Spleen (tissue), 11 donors: ENCODE measurements around the gene ATP2B1. TPM values are rescaled to one million over a fixed set of nuclear protein-coding genes. Genes with fewer than 3 reads are reported as not detected.

Experiments used
- DNase-seq: peaks from one replicate; pipeline ENCODE4 v3.0.0-alpha.2; 2020
- H3K27ac ChIP-seq, 8 donors: fragments of 200-600 bp; sonication (generic) in 7 of 8; 1 replicate in 4 of 8; 2 replicates in 4 of 8; pipeline versions ENCODE4 v1.5.0 to v1.8.0; 2016 to 2021; ENCODE audit warnings: inconsistent platforms in 4 of 8, mild to moderate bottlenecking in 4 of 8, moderate library complexity in 1 of 8
- H3K27me3 ChIP-seq, 7 donors: fragments of 200-600 bp; sonication (generic) in 6 of 7; replicated peaks in 1 of 7; 1 replicate in 4 of 7; 2 replicates in 3 of 7; pipeline versions ENCODE4 v1.5.0 to v1.8.0; 2016 to 2021; ENCODE audit warnings: inconsistent platforms in 3 of 7, mild to moderate bottlenecking in 1 of 7
- H3K36me3 ChIP-seq, 6 donors: fragments of 200-600 bp; sonication (generic) in 5 of 6; 1 replicate in 4 of 6; 2 replicates in 2 of 6; pipeline versions ENCODE4 v1.5.0 to v1.8.0; 2016 to 2021; ENCODE audit warnings: inconsistent platforms in 2 of 6
- H3K4me1 ChIP-seq, 6 donors: fragments of 200-600 bp; sonication (generic) in 5 of 6; 1 replicate in 3 of 6; 2 replicates in 3 of 6; pipeline versions ENCODE4 v1.5.0 to v1.8.0; 2016 to 2021; ENCODE audit warnings: inconsistent platforms in 3 of 6
- H3K4me3 ChIP-seq, 8 donors: fragments of 200-600 bp; sonication (generic) in 7 of 8; 1 replicate in 4 of 8; 2 replicates in 4 of 8; pipeline versions ENCODE4 v1.5.0 to v1.8.0; 2016 to 2021; ENCODE audit warnings: inconsistent platforms in 4 of 8, mild to moderate bottlenecking in 4 of 8, moderate library complexity in 2 of 8
- H3K9me3 ChIP-seq, 8 donors: fragments of 200-600 bp; sonication (generic) in 7 of 8; 1 replicate in 4 of 8; 2 replicates in 4 of 8; pipeline versions ENCODE4 v1.5.0 to v1.8.0; 2016 to 2021; ENCODE audit warnings: inconsistent platforms in 4 of 8
- POLR2A ChIP-seq, 3 donors: fragments of 450-650 bp; IDR thresholded peaks; one replicate each; pipeline ENCODE4 v1.5.1; 2017; ENCODE audit warnings: antibody characterized with exemption in 3 of 3, mild to moderate bottlenecking in 1 of 3
- POLR2AphosphoS5 ChIP-seq, 3 donors: sonication (generic); formaldehyde crosslinking; IDR thresholded peaks; one replicate each; pipeline ENCODE4 v1.5.1; 2017; ENCODE audit warnings: antibody characterized with exemption in 3 of 3
- WGBS, 5 donors: extraction: QIAGEN DNeasy Blood & Tissue Kit in 3 of 5; methylation state at CpG; one replicate each; pipeline versions ENCODE4 v1.1.5 to v1.1.7; 2013 to 2018; 5-methylcytosine and 5-hydroxymethylcytosine counted together
- intact Hi-C: fragments of 100-400 bp; cut with DNase I; formaldehyde crosslinking; loops from one replicate; pipeline ENCODE4 v1.15.0; 2023; ENCODE audit warnings: low total_unique reads
- polyA plus RNA-seq, 3 donors: library from polyadenylated mRNA; stranded (reverse); fragments of 200-250 nt; gene quantifications; one replicate each; pipeline ENCODE4 v1.2.1, GENCODE V29; 2013
- small RNA-seq, 4 donors: library from RNA; depleted of rRNA; stranded (forward); fragments of <200 nt; gene quantifications; one replicate each; pipeline ENCODE3, GENCODE V24; 2016
- total RNA-seq, 7 donors: library from RNA; depleted of rRNA in 3 of 7; stranded (reverse); fragments of >200 nt in 3 of 7; fragmentation: NEBNext Ultra II Directional in 4 of 7; extraction: Animal tissue kit (Norgen Biotek cat#: 25700) in 4 of 7; gene quantifications; one replicate each; pipeline versions ENCODE4 v1.1.0 to v1.2.1, GENCODE V29; 2016 to 2021
- TF ChIP-seq, protein P1 (sequence below), 11 experiments: fragments of 200-600 bp in 7 of 11; fragments of 450-650 bp in 4 of 11; sonication (generic) in 4 of 11; IDR thresholded peaks in 8 of 11; conservative IDR thresholded peaks in 3 of 11; 1 replicate in 7 of 11; 2 replicates in 4 of 11; pipeline versions ENCODE4 v1.4.0 to v1.8.0; 2016 to 2021; ENCODE audit warnings: antibody characterized with exemption in 11 of 11, inconsistent platforms in 4 of 11, mild to moderate bottlenecking in 1 of 11
- donor health status: healthy with polysubstance abuse.
- donor health status: DM: no; HTN: no; CAD: no; lungs with moderate emphysema.
- donor health status: DM: no; HTN: no; CAD: no.
- donor health status: Bipolar disorder and iron deficiency.
- donor health status: healthy.
- donor health status: DM: no; HTN: no; CAD: no.
- donor health status: DM: yes; HTN: yes; CAD: no.

The ATP2B1 gene
- total and polyA plus RNA-seq, 10 donors: 13.2 to 130 (median 75.6) TPM

GRCh38 chr12:89540586-89540985 is 168.1 kb downstream of the ATP2B1 start:
- 62 to 94% (median 73%) methylated on average over 3 of the region's 3 CpGs for WGBS, 5 donors
- intact Hi-C loops: loop anchor here (5.0 to 10.0 kb wide), 3 partner anchors 562 to 1414 kb away; partner anchors contain the start of gene CCER1
- H3K36me3 ChIP-seq: no peaks in the 10 kb centered on the region
- H3K27ac ChIP-seq: no peak overlapping the region
- no peaks in the 10 kb centered on the region for H3K9me3 ChIP-seq
- TF ChIP-seq POLR2A (IDR thresholded peaks at IDR 0.05): no peak
- TF ChIP-seq, protein P1, sequence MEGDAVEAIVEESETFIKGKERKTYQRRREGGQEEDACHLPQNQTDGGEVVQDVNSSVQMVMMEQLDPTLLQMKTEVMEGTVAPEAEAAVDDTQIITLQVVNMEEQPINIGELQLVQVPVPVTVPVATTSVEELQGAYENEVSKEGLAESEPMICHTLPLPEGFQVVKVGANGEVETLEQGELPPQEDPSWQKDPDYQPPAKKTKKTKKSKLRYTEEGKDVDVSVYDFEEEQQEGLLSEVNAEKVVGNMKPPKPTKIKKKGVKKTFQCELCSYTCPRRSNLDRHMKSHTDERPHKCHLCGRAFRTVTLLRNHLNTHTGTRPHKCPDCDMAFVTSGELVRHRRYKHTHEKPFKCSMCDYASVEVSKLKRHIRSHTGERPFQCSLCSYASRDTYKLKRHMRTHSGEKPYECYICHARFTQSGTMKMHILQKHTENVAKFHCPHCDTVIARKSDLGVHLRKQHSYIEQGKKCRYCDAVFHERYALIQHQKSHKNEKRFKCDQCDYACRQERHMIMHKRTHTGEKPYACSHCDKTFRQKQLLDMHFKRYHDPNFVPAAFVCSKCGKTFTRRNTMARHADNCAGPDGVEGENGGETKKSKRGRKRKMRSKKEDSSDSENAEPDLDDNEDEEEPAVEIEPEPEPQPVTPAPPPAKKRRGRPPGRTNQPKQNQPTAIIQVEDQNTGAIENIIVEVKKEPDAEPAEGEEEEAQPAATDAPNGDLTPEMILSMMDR (IDR thresholded peaks at IDR 0.05 in 8 of 11, conservative IDR thresholded peaks at IDR 0.05 in 3 of 11): no peak
- TF ChIP-seq POLR2AphosphoS5 (IDR thresholded peaks at IDR 0.05): no peak
- no peaks in the 10 kb centered on the region for H3K27me3 ChIP-seq
- no peak for DNase-seq
- H3K4me1 ChIP-seq: peaks cover 0 to 30% (median 13%) of the 10 kb centered on the region in 6 donors
- H3K4me3 ChIP-seq: no peak overlapping the region

DNA sequence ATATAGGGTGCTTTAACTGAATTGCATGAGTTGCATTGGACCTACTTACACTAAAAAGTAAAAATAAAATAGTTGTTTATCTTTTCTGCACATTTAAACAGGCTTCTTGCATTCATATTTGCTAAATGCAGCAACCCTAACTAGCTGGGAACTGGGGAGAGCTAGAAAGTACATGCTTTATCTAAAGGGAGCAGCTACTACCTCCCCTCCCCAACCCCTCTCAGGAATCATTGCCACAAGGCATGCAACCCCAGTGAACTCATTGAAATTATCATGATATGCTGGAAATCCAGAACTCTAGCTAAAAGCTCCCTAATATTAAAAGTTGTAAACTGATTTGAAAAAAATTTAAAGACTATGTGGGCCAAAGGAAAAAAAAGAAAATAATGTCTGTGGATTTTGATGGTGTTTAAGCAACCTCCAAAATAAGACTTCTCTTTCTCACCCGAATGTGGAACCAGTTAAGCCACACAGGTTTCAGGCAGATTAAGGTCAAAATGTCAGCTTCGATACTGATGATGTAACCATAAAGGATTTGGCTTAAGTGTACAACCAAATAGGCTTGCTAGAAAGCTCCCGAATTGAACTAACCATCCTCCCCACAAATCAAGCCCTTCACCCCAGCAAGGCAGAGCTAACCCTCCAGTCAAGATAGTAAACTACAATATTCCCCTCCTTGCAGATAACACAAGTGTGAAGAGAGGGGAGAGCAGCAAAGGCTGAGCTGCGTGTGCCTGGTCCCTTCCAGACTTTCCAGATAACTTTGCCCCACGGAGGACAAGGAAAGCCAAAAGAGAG is 169.0 kb downstream of the ATP2B1 start:
- Histone ChIP-seq H3K9me3 (no peaks in the 10 kb centered on the region), H3K27ac (no peak overlapping the region), H3K36me3 (no peaks in the 10 kb centered on the region), H3K4me1 (peaks cover 0 to 20% (median 10%) of the 10 kb centered on the region in 6 donors), H3K4me3 (no peak overlapping the region), H3K27me3 (no peaks in the 10 kb centered on the region)
- TF ChIP-seq POLR2A (IDR thresholded peaks at IDR 0.05) (no peak), POLR2AphosphoS5 (IDR thresholded peaks at IDR 0.05) (no peak)
- TF ChIP-seq, protein P1 (IDR thresholded peaks at IDR 0.05 in 8 of 11, conservative IDR thresholded peaks at IDR 0.05 in 3 of 11): no peak
- DNase-seq: no peak
- 56 to 87% (median 73%) methylated on average over 5 of the region's 5 CpGs for WGBS, 5 donors
- intact Hi-C loops: loop anchor here (5.0 to 10.0 kb wide), 3 partner anchors 563 to 1415 kb away; partner anchors contain the start of gene CCER1

- Histone ChIP-seq H3K27me3 (no peaks in the 10 kb centered on the region), H3K9me3 (no peaks in the 10 kb centered on the region), H3K36me3 (no peaks in the 10 kb centered on the region), H3K4me1 (peaks cover 0 to 13% (median 9%) of the 10 kb centered on the region in 6 donors), H3K27ac (no peak overlapping the region), H3K4me3 (no peak overlapping the region)
- intact Hi-C loops: no loop called here
- no peak for DNase-seq
- no peak for TF ChIP-seq POLR2A (IDR thresholded peaks at IDR 0.05)
- TF ChIP-seq, protein P1 (IDR thresholded peaks at IDR 0.05 in 8 of 11, conservative IDR thresholded peaks at IDR 0.05 in 3 of 11): no peak
- TF ChIP-seq POLR2AphosphoS5 (IDR thresholded peaks at IDR 0.05): no peak
- WGBS, 5 donors: 91 to 97% (median 93%) methylated on average over 4 of the region's 4 CpGs
Measured at GRCh38 chr12:89538897-89539296, 169.7 kb downstream of the ATP2B1 start.

Small RNA genes within 50 kb of the gene (small RNA-seq; reads per million reads assigned to genes)
- 0 reads per million in 4 donors for gene AC025034.2
- 0.14 to 0.29 (median 0.25) reads per million in 4 donors for gene RNA5SP365
- gene RNU6-148P: 0 reads per million in 4 donors

Other genes starting within 250 kb of the ATP2B1 start
- gene GALNT4, start 184.0 kb downstream of the ATP2B1 start, total RNA-seq: 10 to 100 TPM; 11.8 to 22.8 (median 15.2) TPM
- gene GALNT4, start 184.0 kb downstream of the ATP2B1 start, polyA plus RNA-seq: 1 to 10 TPM; 2.5 to 3.1 (median 3.0) TPM
- gene POC1B, start 182.8 kb downstream of the ATP2B1 start, total RNA-seq: 10 to 100 TPM; 25.9 to 47.3 (median 33.6) TPM
- 10 to 100 TPM; 10.5 to 14.4 (median 12.1) TPM for gene POC1B, start 182.8 kb downstream of the ATP2B1 start, polyA plus RNA-seq